Measurements from ENCODE around the gene UBC.

GRCh38 chr12:124939079-124939420, 24.6 kb upstream of the UBC start:
- TF ChIP-seq CTCF (IDR thresholded peaks at IDR 0.05): peak; percentile 48 to 72 (median 56)
- TF ChIP-seq POLR2A (IDR thresholded peaks at IDR 0.05; ENCODE audit: low read depth): no peak
- peak; percentile 60 to 64 for TF ChIP-seq POLR2AphosphoS5 (IDR thresholded peaks at IDR 0.05)

Data from esophagus muscularis mucosa (tissue), 3 donors.